Measurements from ENCODE around the gene SARS1. TPM values are rescaled to one million over a fixed set of nuclear protein-coding genes. Genes with fewer than 3 reads are reported as not detected.

Gene SARS1
- total and polyA plus RNA-seq, 8 donors = 139 to 189 (median 145) TPM

- peaks cover 0 to 6% of the 10 kb centered on the region in 2 donors for H3K4me1 ChIP-seq
- H3K27ac ChIP-seq = no peak overlapping the region
- H3K9me3 ChIP-seq = no peaks in the 10 kb centered on the region
- intact Hi-C loops (cut with DNase I) = loop anchor here in 1 of 2 donors (10.0 kb wide), 1 partner anchor 266 kb away; the partner anchor contains the start of gene GPR61
- no peaks in the 10 kb centered on the region for H3K36me3 ChIP-seq
- no peak overlapping the region for H3K4me3 ChIP-seq
- TF ChIP-seq CTCF (IDR thresholded peaks at IDR 0.05) = no peak
- no peak for ATAC-seq
- H3K27me3 ChIP-seq = no peaks in the 10 kb centered on the region
- peak in 1 of 4 donors; percentile 65 for DNase-seq
These were observed 54.9 kb downstream of the SARS1 start for GRCh38 chr1:109268431-109269211.

GRCh38 chr1:109269212-109269980 is 55.7 kb downstream of the SARS1 start:
- intact Hi-C loops (cut with DNase I) = loop anchor here in 1 of 2 donors (10.0 kb wide), 1 partner anchor 265 kb away; the partner anchor contains the start of gene GPR61
- ATAC-seq (no peak), DNase-seq (peak in 1 of 4 donors; percentile 58)
- Histone ChIP-seq H3K4me3 (no peak overlapping the region), H3K27me3 (no peaks in the 10 kb centered on the region), H3K9me3 (no peaks in the 10 kb centered on the region), H3K27ac (no peak overlapping the region), H3K4me1 (no peaks in the 10 kb centered on the region), H3K36me3 (no peaks in the 10 kb centered on the region)
- TF ChIP-seq CTCF (IDR thresholded peaks at IDR 0.05) = no peak

GRCh38 chr1:109269981-109270622 is 56.4 kb downstream of the SARS1 start:
- intact Hi-C loops (cut with DNase I) = loop anchor here in 1 of 2 donors (10.0 kb wide), 1 partner anchor 265 kb away; the partner anchor contains the start of gene GPR61
- Histone ChIP-seq H3K4me3 (no peak overlapping the region), H3K36me3 (no peaks in the 10 kb centered on the region), H3K4me1 (no peaks in the 10 kb centered on the region), H3K9me3 (no peaks in the 10 kb centered on the region), H3K27me3 (no peaks in the 10 kb centered on the region), H3K27ac (no peak overlapping the region)
- ATAC-seq = no peak
- TF ChIP-seq CTCF (IDR thresholded peaks at IDR 0.05) = no peak
- DNase-seq = peak in 1 of 4 donors; percentile 61

- H3K36me3 ChIP-seq = no peaks in the 10 kb centered on the region
- intact Hi-C loops (cut with DNase I) = no loop called here
- ATAC-seq (no peak), DNase-seq (peak in 1 of 4 donors; percentile 55)
- H3K27ac ChIP-seq = no peak overlapping the region
- H3K9me3 ChIP-seq = no peaks in the 10 kb centered on the region
- H3K27me3 ChIP-seq = no peaks in the 10 kb centered on the region
- H3K4me1 ChIP-seq = no peaks in the 10 kb centered on the region
- TF ChIP-seq CTCF (IDR thresholded peaks at IDR 0.05) = no peak
- H3K4me3 ChIP-seq = no peak overlapping the region
These were observed 57.1 kb downstream of the SARS1 start for GRCh38 chr1:109270623-109271317.

Data from left lung (tissue), 10 donors.